Calu3 (cell line): ENCODE results near the gene FOXP1. TPM values are rescaled to one million over a fixed set of nuclear protein-coding genes. Genes with fewer than 3 reads are reported as not detected.

Experiments used
- BruUV-seq: library from RNA; stranded (reverse); fragments of 400-500 nt; replicated peaks from 2 replicates; lab custom pipeline; 2021; lab: Mats Ljungman, UMichigan
- CTCF ChIA-PET: fragments of 300-600 bp; sonication (Branson Sonifier 250); formaldehyde crosslinking; loops from one replicate; lab custom pipeline; 2022; ENCODE audit warnings: antibody characterized with exemption; lab: Charles Lee
- DNase-seq: peaks from one replicate; pipeline ENCODE4 v3.0.0; 2022
- H3K27ac Mint-ChIP-seq: one replicate; pipeline ENCODE4 v1.8.0; 2022; ENCODE audit warnings: mixed read lengths; ENCODE audit not compliant: unreplicated experiment
- H3K27me3 Mint-ChIP-seq: one replicate; pipeline ENCODE4 v1.8.0; 2022; ENCODE audit warnings: mixed read lengths; ENCODE audit not compliant: unreplicated experiment
- H3K36me3 Mint-ChIP-seq: one replicate; pipeline ENCODE4 v1.8.0; 2022; ENCODE audit warnings: mild to moderate bottlenecking, moderate library complexity, mixed read lengths; ENCODE audit not compliant: insufficient read depth, unreplicated experiment
- H3K4me1 Mint-ChIP-seq: one replicate; pipeline ENCODE4 v1.8.0; 2022; ENCODE audit warnings: mild to moderate bottlenecking, low read depth, mixed read lengths; ENCODE audit not compliant: unreplicated experiment
- H3K4me3 Mint-ChIP-seq: one replicate; pipeline ENCODE4 v1.8.0; 2022; ENCODE audit warnings: mild to moderate bottlenecking, low read depth, moderate library complexity, mixed read lengths; ENCODE audit not compliant: unreplicated experiment
- H3K9me3 Mint-ChIP-seq: one replicate; pipeline ENCODE4 v1.8.0; 2022; ENCODE audit warnings: low read depth, mixed read lengths; ENCODE audit not compliant: unreplicated experiment
- CTCF ChIP-seq: fragments of 200-600 bp; IDR thresholded peaks from one replicate; pipeline ENCODE4 v1.8.0; 2022; ENCODE audit warnings: antibody characterized with exemption; ENCODE audit not compliant: unreplicated experiment
- intact Hi-C: fragments of 100-400 bp; cut with micrococcal nuclease; formaldehyde crosslinking; loops from one replicate; pipeline ENCODE4 v1.10.0; 2022; ENCODE audit not compliant: unreplicated experiment
- total RNA-seq: library from RNA; stranded (reverse); gene quantifications from 2 replicates; pipeline ENCODE4 v1.2.3, GENCODE V29; 2022

FOXP1 gene
- total RNA-seq, 1 experiment from 2014 or later: 82.8 TPM

- H3K9me3 Mint-ChIP-seq: no peaks in the 10 kb centered on the region
- DNase-seq: no peak
- no TSS peak for BruUV-seq
- H3K4me1 Mint-ChIP-seq: peaks cover 14% of the 10 kb centered on the region
- intact Hi-C loops: no loop called here
- CTCF ChIA-PET: no interaction called here
- TF ChIP-seq CTCF: no peak
- H3K36me3 Mint-ChIP-seq: peaks cover 12% of the 10 kb centered on the region
- H3K4me3 Mint-ChIP-seq: no peak overlapping the region
- H3K27me3 Mint-ChIP-seq: no peaks in the 10 kb centered on the region
- H3K27ac Mint-ChIP-seq: peak overlapping the region; percentile 68
Observed at GRCh38 chr3:71035314-71035713, 548.2 kb downstream of the FOXP1 start.

- Mint-ChIP-seq H3K36me3 (peaks cover 12% of the 10 kb centered on the region), H3K4me1 (peaks cover 14% of the 10 kb centered on the region), H3K27me3 (no peaks in the 10 kb centered on the region), H3K4me3 (no peak overlapping the region), H3K9me3 (no peaks in the 10 kb centered on the region), H3K27ac (no peak overlapping the region)
- CTCF ChIA-PET: no interaction called here
- DNase-seq: no peak
- no TSS peak for BruUV-seq
- no peak for TF ChIP-seq CTCF
- intact Hi-C loops: no loop called here
Observed at GRCh38 chr3:71033681-71034220, 549.8 kb downstream of the FOXP1 start.

GRCh38 chr3:71031914-71032521, 551.5 kb downstream of the FOXP1 start:
- TF ChIP-seq CTCF: no peak
- CTCF ChIA-PET: interaction anchor here (0.7 kb wide), 1 partner anchor 31 kb away, joined by 3 read pairs; no protein-coding TSS in a partner anchor
- Mint-ChIP-seq H3K36me3 (peaks cover 17% of the 10 kb centered on the region), H3K27ac (no peak overlapping the region), H3K4me3 (no peak overlapping the region), H3K27me3 (no peaks in the 10 kb centered on the region), H3K9me3 (no peaks in the 10 kb centered on the region), H3K4me1 (peaks cover 25% of the 10 kb centered on the region)
- no peak for DNase-seq
- intact Hi-C loops: no loop called here
- BruUV-seq: no TSS peak

GRCh38 chr3:71031181-71031580, 552.3 kb downstream of the FOXP1 start:
- CTCF ChIA-PET: no interaction called here
- peaks cover 31% of the 10 kb centered on the region for H3K4me1 Mint-ChIP-seq
- no peak for TF ChIP-seq CTCF
- intact Hi-C loops: no loop called here
- no peak overlapping the region for H3K4me3 Mint-ChIP-seq
- no peaks in the 10 kb centered on the region for H3K9me3 Mint-ChIP-seq
- no peaks in the 10 kb centered on the region for H3K27me3 Mint-ChIP-seq
- BruUV-seq: no TSS peak
- DNase-seq: no peak
- no peak overlapping the region for H3K27ac Mint-ChIP-seq
- H3K36me3 Mint-ChIP-seq: peaks cover 15% of the 10 kb centered on the region
